Suprapubic skin (tissue), 3 donors: Measurements from ENCODE around the gene ITPR2.

Experiments used
- EP300 ChIP-seq: sonication (generic); formaldehyde crosslinking; IDR thresholded peaks from one replicate; pipeline ENCODE4 v1.6.1; 2017; ENCODE audit warnings: antibody characterized with exemption
- TF ChIP-seq, protein P1 (sequence below), 2 donors: fragments of 200-600 bp in 1 of 2; fragments of 450-650 bp in 1 of 2; sonication (generic) in 1 of 2; IDR thresholded peaks; one replicate each; pipeline ENCODE4 v1.5.1; 2016 to 2019; ENCODE audit warnings: antibody characterized with exemption in 2 of 2, mild to moderate bottlenecking in 1 of 2, moderate library complexity in 1 of 2

DNA sequence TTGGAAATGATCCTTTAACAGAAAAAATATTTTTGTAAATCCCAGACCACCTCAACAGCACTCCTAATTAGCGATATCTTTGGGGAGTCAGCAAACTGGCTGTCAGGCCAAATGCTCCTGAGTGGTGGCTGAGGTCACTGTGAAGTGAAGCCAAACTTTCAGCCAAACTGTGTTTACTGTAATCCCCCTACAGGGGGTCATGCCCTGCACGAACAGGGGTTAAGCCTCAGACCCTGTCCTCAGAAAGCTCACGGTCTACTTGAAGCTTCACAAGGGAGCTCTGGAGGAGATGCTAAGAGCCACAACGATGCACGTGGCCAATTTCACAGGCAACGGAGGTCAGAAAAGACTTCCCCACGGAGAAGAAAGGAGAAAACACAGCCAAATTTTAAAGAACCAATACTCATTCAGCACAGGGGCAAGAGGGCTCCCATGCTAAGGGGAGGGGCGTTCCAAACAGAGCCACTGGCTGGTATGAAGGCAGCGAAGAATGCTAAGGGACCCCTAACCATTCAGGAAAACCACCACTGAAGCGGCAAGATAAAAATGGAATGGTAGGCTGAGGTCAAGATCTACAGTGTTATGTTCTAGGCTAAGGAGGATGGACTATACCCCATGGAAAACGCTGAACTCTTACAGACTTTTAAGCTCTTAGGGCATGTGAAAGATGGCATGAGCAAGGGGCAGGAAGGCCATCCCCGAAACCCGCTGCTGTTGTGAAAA, 105.4 kb downstream of the ITPR2 start:
- TF ChIP-seq, protein P1, sequence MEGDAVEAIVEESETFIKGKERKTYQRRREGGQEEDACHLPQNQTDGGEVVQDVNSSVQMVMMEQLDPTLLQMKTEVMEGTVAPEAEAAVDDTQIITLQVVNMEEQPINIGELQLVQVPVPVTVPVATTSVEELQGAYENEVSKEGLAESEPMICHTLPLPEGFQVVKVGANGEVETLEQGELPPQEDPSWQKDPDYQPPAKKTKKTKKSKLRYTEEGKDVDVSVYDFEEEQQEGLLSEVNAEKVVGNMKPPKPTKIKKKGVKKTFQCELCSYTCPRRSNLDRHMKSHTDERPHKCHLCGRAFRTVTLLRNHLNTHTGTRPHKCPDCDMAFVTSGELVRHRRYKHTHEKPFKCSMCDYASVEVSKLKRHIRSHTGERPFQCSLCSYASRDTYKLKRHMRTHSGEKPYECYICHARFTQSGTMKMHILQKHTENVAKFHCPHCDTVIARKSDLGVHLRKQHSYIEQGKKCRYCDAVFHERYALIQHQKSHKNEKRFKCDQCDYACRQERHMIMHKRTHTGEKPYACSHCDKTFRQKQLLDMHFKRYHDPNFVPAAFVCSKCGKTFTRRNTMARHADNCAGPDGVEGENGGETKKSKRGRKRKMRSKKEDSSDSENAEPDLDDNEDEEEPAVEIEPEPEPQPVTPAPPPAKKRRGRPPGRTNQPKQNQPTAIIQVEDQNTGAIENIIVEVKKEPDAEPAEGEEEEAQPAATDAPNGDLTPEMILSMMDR (IDR thresholded peaks at IDR 0.05) = no peak
- TF ChIP-seq EP300 = no peak
